ENCODE measurements around the gene PHAF1. TPM values are rescaled to one million over a fixed set of nuclear protein-coding genes. Genes with fewer than 3 reads are reported as not detected.

PHAF1 gene
- total RNA-seq: 12.4 and 14.7 TPM in 2 replicates

DNA sequence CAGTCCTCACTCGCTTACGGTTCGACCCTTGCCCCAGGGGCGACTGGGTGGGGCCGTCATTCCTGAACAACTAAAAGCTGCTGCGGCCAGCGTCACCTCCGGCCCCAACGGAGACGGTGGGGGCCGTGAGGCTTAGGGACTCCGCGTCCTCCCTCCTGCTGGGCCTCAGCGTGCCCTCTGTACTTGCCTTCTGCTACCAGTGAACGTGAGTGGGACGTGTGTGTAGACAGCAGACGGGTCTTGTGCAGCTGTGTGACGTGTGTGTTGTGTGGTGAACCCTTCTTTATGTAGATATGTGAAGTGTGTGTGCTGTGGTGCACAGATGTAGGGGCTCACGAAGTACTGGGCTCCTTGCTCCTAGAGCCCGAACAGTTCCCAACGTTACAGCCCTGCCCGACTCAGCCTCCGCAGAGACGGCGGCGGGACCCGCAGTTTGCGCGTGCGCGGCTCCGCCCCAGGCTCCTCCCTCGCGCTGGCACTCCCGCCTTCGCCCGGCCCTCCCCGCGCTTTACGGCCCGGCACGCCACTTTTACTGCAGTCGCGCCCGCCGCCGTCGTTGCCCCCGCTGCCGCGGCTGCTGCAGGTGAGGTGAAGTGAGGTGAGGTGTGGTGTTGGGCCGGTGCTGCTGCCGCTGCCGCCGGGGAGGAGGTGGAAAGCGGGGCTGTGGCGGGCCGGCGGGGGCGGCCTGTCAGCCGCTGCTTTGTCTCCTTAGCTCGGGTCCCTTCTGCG lies at the start of gene PHAF1:
PHAF1 (plus strand) TSS at position 535 of the 729 bp plus-strand sequence. CDS start 235 bp downstream, outside the sequence.

DNA sequence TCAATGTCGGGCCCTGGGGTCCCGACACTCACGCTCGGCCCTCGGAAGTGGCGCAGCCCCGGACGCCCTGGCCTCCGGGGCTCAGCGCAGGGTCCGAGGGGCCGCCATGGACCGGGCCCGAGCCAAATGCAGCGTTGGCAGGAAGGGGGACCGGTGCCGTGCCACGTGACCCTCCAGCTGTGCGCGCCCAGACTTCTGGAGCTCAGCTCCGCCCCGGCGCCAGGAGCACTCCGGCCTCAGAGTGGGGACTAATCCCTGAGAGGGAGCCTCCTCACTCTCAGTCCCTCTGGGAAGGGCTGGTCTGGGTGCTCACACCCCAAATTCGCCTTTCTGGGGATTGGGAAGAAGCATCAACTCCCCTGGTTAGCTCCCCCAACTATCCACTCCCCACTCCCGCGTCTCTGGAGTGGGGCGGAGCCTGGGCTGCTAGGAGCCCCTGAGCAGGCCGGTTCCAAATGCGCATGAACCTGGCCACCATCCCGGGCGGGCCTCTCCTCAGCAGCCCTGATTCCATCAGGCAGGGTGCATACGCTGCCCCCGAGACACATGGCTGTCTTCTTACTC lies 41.2 kb downstream of the PHAF1 start, which contains the start of gene B3GNT9:
B3GNT9 (minus strand) TSS at position 166 of the 564 bp plus-strand sequence. CDS start 513 bp downstream, outside the sequence.

DNA sequence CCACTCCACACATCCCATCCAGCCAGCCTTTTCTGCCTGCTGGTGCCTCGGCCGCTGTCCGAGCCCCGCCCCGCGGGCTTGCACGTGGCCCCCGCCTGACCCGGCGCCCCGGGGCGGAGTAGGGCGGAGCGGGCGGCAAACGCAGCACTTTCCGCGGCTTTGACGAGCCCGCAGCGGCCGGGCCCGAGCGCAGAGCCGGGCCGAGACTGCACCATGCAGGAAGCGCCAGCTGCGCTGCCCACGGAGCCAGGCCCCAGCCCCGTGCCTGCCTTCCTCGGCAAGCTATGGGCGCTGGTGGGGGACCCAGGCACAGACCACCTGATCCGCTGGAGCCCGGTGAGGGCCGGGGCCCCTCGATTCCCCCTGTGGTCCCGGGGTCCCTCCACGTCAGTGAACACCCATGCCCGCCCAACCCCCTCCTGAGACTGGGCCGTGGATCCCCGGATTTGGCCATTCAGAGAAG lies 54.9 kb downstream of the PHAF1 start, which contains the start of gene HSF4:
HSF4 (plus strand) TSS at position 147 of the 463 bp plus-strand sequence; CDS start at position 214, 67 bp downstream.

DNA sequence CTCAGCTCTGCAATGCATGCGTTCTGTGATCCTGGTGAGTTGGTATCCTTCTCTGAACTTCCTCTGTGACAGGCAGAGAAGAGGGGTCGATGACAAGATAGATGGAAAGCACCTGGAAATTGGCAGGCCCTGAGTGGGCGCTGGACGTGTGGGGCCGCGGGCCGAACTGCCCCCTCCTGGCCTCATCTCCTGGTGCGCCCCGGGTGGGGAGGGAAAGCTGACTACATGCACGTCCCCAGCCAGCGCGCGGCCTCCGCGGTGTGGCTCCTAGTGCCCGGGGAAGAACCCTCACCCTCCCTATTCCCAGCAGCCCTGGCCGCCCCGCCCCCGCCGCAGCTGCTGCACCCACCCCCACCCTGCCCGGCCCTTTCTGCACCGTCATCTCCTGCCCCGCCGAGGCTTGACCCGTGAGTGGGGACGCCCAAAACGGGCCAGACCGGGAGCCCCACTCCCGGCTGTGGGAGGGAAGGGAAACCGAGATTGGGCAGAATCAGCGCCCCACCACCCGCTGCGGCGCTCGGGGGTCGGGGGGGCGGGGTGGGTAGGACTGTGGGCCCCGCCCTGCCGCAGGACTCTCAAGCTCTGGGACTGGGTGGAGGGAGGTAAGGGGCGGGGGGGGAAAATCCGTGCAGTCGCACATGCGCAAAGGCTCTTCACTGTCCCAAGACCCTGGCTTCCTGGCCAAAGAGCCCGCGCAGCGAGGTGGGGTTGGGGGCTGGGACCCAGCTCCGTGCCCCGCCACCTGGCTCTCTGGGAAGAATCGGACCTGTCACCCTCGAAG lies 60.6 kb downstream of the PHAF1 start, which contains the start of gene NOL3:
NOL3 (plus strand) TSS at position 371 of the 781 bp plus-strand sequence.

DNA sequence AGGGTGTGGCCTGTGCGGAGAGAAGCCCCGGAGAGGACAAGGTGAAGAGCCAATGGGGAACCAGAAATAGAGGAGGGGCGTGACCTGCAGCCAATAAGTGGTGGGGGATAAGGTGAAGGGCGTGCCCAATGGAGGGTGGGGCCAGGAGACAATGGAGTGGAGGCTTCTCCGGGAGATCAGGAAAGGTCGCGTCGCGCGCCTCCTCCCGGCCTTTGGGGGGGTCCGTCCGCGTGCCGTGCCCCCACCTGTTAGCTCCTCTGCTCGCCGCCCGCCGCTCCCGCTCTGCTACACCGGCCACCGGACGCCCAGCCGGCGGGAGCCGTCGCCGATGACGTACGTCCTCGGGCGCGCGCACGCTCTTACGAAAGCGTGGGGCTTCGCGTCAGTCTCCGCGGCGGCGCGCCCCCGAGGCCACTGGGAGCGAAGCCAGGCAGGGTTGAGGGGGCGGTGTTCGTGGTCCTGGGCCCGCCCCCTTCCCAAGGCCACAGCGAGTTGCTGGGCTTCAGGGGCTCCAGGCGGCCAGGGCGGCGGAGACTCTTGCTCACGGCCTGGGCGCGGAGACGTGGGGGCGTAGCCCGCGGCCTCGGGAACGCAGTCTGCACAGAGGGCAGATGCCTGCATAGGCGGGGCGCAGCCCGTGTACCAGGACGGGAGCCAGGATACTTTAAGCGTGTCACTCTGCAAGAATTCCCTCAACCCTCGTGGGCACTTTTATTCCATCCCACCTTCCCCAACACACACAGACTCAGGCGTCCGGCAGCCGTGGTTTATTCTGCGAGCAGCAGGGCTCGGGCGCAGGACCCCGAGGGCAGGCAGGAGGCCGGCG lies 74.1 kb downstream of the PHAF1 start, which contains the start of gene MATCAP1:
MATCAP1 (minus strand) TSS at position 337 of the 826 bp plus-strand sequence. CDS start 3,353 bp downstream, outside the sequence.

DNA sequence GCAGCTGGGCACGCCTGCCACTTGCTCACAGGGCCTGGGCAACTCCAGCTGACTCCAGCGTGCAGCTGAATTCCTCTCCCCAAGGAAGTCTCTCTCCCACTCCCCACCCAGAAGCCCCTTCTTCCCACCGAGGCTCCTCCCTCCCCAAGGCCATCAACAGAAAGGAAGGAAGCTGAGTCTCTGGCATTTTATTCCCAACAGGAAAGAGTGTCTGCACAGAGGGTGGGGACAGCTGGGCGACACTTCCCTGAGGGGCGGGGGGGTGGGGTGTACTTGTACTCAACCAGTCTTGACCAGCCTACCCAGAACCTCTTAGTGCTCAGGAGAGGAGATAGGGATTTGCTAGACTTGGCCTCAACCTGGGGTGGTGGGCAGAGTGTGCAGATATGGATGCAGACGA lies 80.3 kb downstream of the PHAF1 start, which contains the start of gene EXOC3L1:
EXOC3L1 (minus strand) TSS at position 96 of the 400 bp plus-strand sequence. CDS start 460 bp downstream, outside the sequence.

DNA sequence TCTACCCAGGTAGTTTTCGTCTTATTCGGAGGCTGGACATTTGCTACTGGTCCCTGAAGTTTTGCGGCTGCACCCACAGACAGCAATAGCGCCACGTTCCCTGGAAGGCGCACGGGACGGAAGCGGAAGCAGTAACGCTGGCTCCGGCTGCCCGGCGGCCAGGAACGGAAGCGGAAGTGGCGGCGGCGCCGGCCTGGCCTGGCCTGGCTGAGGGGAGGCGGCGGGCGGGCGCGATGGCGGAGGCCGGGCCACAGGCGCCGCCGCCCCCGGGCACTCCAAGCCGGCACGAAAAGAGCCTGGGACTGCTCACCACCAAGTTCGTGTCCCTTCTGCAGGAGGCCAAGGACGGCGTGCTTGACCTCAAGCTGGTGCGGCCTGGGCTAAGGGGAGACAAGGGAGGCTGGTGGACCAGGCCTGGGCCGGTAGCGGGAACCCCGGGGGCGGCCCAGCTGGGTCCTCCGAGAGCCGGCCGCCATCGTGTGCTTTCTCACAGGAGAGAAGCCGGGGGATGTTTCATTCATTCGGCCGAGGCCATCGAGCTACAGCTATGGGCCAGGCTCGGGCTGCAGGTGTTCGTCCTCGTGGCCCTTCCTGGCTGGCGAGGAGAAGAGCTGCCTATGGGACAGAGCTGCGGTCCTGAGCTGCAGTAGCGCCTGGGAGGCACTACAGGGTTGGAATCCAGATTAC lies 82.4 kb downstream of the PHAF1 start, which contains the start of gene E2F4:
E2F4 (plus strand) TSS at position 161 of the 687 bp plus-strand sequence; CDS start at position 234, 73 bp downstream.

Other genes with a start within 250 kb of the PHAF1 start
- 4.9 and 26.9 TPM in 2 replicates for gene PDP2, start 229.4 kb upstream of the PHAF1 start, total RNA-seq
- gene CDH16, start 191.1 kb upstream of the PHAF1 start, total RNA-seq: 1.6 and 3.0 TPM in 2 replicates
- 73.8 and 96.6 TPM in 2 replicates for gene RRAD, start 184.4 kb upstream of the PHAF1 start, total RNA-seq
- 106 and 141 TPM in 2 replicates for gene CIAO2B, start 175.5 kb upstream of the PHAF1 start, total RNA-seq
- 74.0 and 93.4 TPM in 2 replicates for gene CES2, start 174.4 kb upstream of the PHAF1 start, total RNA-seq
- gene CES3, start 148.7 kb upstream of the PHAF1 start, total RNA-seq: 0.99 and 1.5 TPM in 2 replicates
- gene CES4A, start 121.4 kb upstream of the PHAF1 start, total RNA-seq: 0.65 and 2.5 TPM in 2 replicates
- 57.7 and 92.9 TPM in 2 replicates for gene CBFB, start 80.8 kb upstream of the PHAF1 start, total RNA-seq
- 9.7 and 11.4 TPM in 2 replicates for gene B3GNT9, start 41.1 kb downstream of the PHAF1 start, total RNA-seq
- gene TRADD, start 50.0 kb downstream of the PHAF1 start, total RNA-seq: 31.9 and 47.2 TPM in 2 replicates
- gene FBXL8, start 50.0 kb downstream of the PHAF1 start, total RNA-seq: 10.5 and 11.4 TPM in 2 replicates
- 2.5 TPM in 1 of 2 replicates, not detected in the other for gene HSF4, start 54.8 kb downstream of the PHAF1 start, total RNA-seq
- 53.2 and 89.0 TPM in 2 replicates for gene NOL3, start 60.6 kb downstream of the PHAF1 start, total RNA-seq
- 5.2 and 11.3 TPM in 2 replicates for gene MATCAP1, start 74.0 kb downstream of the PHAF1 start, total RNA-seq
- 0.99 TPM in 1 of 2 replicates, not detected in the other for gene EXOC3L1, start 80.2 kb downstream of the PHAF1 start, total RNA-seq
- gene E2F4, start 82.2 kb downstream of the PHAF1 start, total RNA-seq: 82.0 and 87.8 TPM in 2 replicates
- gene ELMO3, start 89.2 kb downstream of the PHAF1 start, total RNA-seq: 33.8 and 39.6 TPM in 2 replicates
- 27.7 and 33.8 TPM in 2 replicates for gene TMEM208, start 117.2 kb downstream of the PHAF1 start, total RNA-seq
- 26.0 and 26.4 TPM in 2 replicates for gene FHOD1, start 137.5 kb downstream of the PHAF1 start, total RNA-seq
- 0.74 and 0.78 TPM in 2 replicates for gene SLC9A5, start 139.0 kb downstream of the PHAF1 start, total RNA-seq
- gene PLEKHG4, start 169.6 kb downstream of the PHAF1 start, total RNA-seq: 6.6 and 7.5 TPM in 2 replicates
- not detected in 2 replicates for gene KCTD19, start 216.8 kb downstream of the PHAF1 start, total RNA-seq
- gene LRRC36, start 216.9 kb downstream of the PHAF1 start, total RNA-seq: not detected in 2 replicates